K562 (cell line): ENCODE data around the gene SAPCD1. TPM values are rescaled to one million over a fixed set of nuclear protein-coding genes. Genes with fewer than 3 reads are reported as not detected.

Experiments used
- ARID4B ChIP-seq: sonication (generic); formaldehyde crosslinking; IDR thresholded peaks from 2 replicates; pipeline ENCODE4 v1.8.0; 2022; ENCODE audit warnings: mild to moderate bottlenecking, missing genetic modification reagents
- E2F8 ChIP-seq: fragments of 450-650 bp; IDR thresholded peaks from 2 replicates; pipeline ENCODE4 v1.7.1; 2018; ENCODE audit warnings: mild to moderate bottlenecking, low read depth; ENCODE audit not compliant: partially characterized antibody
- ELF4 ChIP-seq: fragments of 450-650 bp; formaldehyde crosslinking; IDR thresholded peaks from 2 replicates; pipeline ENCODE4 v1.4.0; 2022; ENCODE audit warnings: missing genetic modification characterization
- SAFB ChIP-seq: fragments of 200-400 bp; formaldehyde crosslinking; IDR thresholded peaks from 2 replicates; pipeline ENCODE4 v1.6.1; 2017; ENCODE audit warnings: low read depth, low read length, borderline replicate concordance
- ZFP91 ChIP-seq: sonication (generic); formaldehyde crosslinking; IDR thresholded peaks from 2 replicates; pipeline ENCODE4 v1.8.0; 2022; ENCODE audit warnings: mild to moderate bottlenecking, missing genetic modification reagents
- ZNF175 ChIP-seq: fragments of 200-800 bp; sonication (Bioruptor generic); IDR thresholded peaks from 2 replicates; pipeline ENCODE4 v1.6.1; 2016; ENCODE audit warnings: low read depth, mild to moderate bottlenecking, missing genetic modification characterization, missing compliant biosample characterization
- ZNF407 ChIP-seq: fragments of 450-650 bp; IDR thresholded peaks from 2 replicates; pipeline ENCODE4 v1.6.1; 2016; ENCODE audit warnings: low read depth
- polyA plus RNA-seq, 8 experiments: library from polyadenylated mRNA; depleted of rRNA in 4 of 8; stranded (reverse) in 5 of 8; unstranded in 3 of 8; fragments of >200 nt; fragmentation: Nextera tagmentation in 2 of 8; fragmentation: Illumina TruSeq in 1 of 8; extraction: Ambion mirVana in 2 of 8; extraction: Trizol in 1 of 8; gene quantifications; 2 replicates each; pipeline versions ENCODE4 v1.2.1 to v1.2.3, GENCODE V29; 2011 to 2014; ENCODE audit warnings: inconsistent platforms in 1 of 8, missing spikeins in 1 of 8
- total RNA-seq, 7 experiments: library from RNA; depleted of rRNA in 6 of 7; stranded (reverse); fragments of >200 nt in 6 of 7; fragmentation: Illumina TruSeq in 2 of 7; extraction: Trizol in 2 of 7; gene quantifications; 2 replicates each; pipeline versions ENCODE4 v1.2.1 to v1.2.3, GENCODE V29; 2011 to 2021; ENCODE audit warnings: low replicate concordance in 1 of 7

Gene SAPCD1
- total and polyA plus RNA-seq, 9 of the 15 experiments (the other 6 are each of a cell fraction or from before 2014, with no cell fraction given) = 2.6 to 30.2 (median 7.4) TPM

GRCh38 chr6:31777667-31778050 is 15.2 kb downstream of the SAPCD1 start (continued):
- no peak for TF ChIP-seq ZNF407
- peak; percentile 71 for TF ChIP-seq ZNF175 (CRISPR knock-in tag)
- TF ChIP-seq SAFB = no peak
- TF ChIP-seq ZFP91 (CRISPR knock-in tag) = no peak; the same call in 1 of the 2 replicates
- TF ChIP-seq ELF4 = no peak
- TF ChIP-seq ARID4B (CRISPR knock-in tag) = 0 out of 2 replicates have a peak, but pooled peaks have one; percentile 21
- TF ChIP-seq E2F8 = no peak
